A549 (cell line): Measurements from ENCODE around the gene LRRC63. TPM values are rescaled to one million over a fixed set of nuclear protein-coding genes. Genes with fewer than 3 reads are reported as not detected.

ENCODE experiments used
- ATAC-seq, 2 experiments: fragments of 200-7000 bp in 1 of 2; fragments of >200 bp in 1 of 2; cut with Nextera tagmentation in 1 of 2; cut with Tn5 transposase in 1 of 2; 3 replicates each; pipeline versions ENCODE4 v1.8.0 to v1.9.1; 2018 to 2020; ENCODE audit warnings: mild to moderate bottlenecking in 1 of 2, moderate library complexity in 1 of 2
- CTCF ChIA-PET: fragments of 300-600 bp; sonication (Branson Sonifier 250); formaldehyde crosslinking; extraction: SDS; loops from one replicate; lab custom pipeline; 2021; ENCODE audit warnings: antibody characterized with exemption, inconsistent platforms; lab: Yijun Ruan, JAX
- POLR2A ChIA-PET: fragments of 350-600 bp; formaldehyde crosslinking; extraction: SDS; loops from one replicate; lab custom pipeline; 2021; ENCODE audit warnings: antibody characterized with exemption, inconsistent platforms; lab: Yijun Ruan, JAX
- DNase-seq, 2 experiments: peaks; one replicate each; pipeline versions ENCODE4 v3.0.0 to v3.0.0-alpha.2; 2011 to 2016; ENCODE audit warnings: low read depth in 1 of 2, low spot score in 1 of 2
- FAIRE-seq: peaks from 2 replicates; lab custom pipeline; 2011; peaks lifted over from hg19 to GRCh38; lab: Jason Lieb, UNC
- H3K27ac ChIP-seq, 2 experiments: fragments of >200 bp; sonication (Bioruptor Twin); formaldehyde crosslinking; 3 replicates each; pipeline ENCODE4 v1.5.1; 2016 to 2017
- H3K4me1 ChIP-seq: fragments of >200 bp; sonication (Bioruptor Twin); formaldehyde crosslinking; 3 replicates; pipeline ENCODE4 v1.6.1; 2016
- H3K4me2 ChIP-seq: fragments of >200 bp; sonication (Bioruptor Twin); formaldehyde crosslinking; 3 replicates; pipeline ENCODE4 v1.6.1; 2016
- H3K4me3 ChIP-seq: fragments of >200 bp; sonication (Bioruptor Twin); formaldehyde crosslinking; 3 replicates; pipeline ENCODE4 v1.5.1; 2016
- H3K9me3 ChIP-seq: fragments of >200 bp; sonication (Bioruptor Twin); formaldehyde crosslinking; 3 replicates; pipeline ENCODE4 v1.6.1; 2016
- BHLHE40 ChIP-seq: IDR thresholded peaks from 2 replicates; pipeline ENCODE4 v1.6.1; 2012; ENCODE audit warnings: low read depth, low read length, inconsistent platforms
- CHD2 ChIP-seq: fragments of 150-350 bp; IDR thresholded peaks from 2 replicates; pipeline ENCODE4 v1.6.1; 2014; ENCODE audit warnings: low read length; ENCODE audit not compliant: partially characterized antibody
- EHF ChIP-seq: fragments of 250-450 bp; sonication (Bioruptor Pico); IDR thresholded peaks from 2 replicates; pipeline ENCODE4 v1.5.0; 2020; ENCODE audit warnings: mild to moderate bottlenecking
- EHMT2 ChIP-seq: fragments of 200-600 bp; sonication (generic); IDR thresholded peaks from 2 replicates; pipeline ENCODE4 v1.6.1; 2016; ENCODE audit warnings: antibody characterized with exemption, low read depth, mild to moderate bottlenecking, moderate library complexity
- EP300 ChIP-seq, 2 experiments: fragments of >200 bp; sonication (Bioruptor Twin); formaldehyde crosslinking; IDR thresholded peaks; 2 replicates in 1 of 2; 3 replicates in 1 of 2; pipeline ENCODE4 v1.6.1; 2016 to 2017
- FOSB ChIP-seq: fragments of 250-450 bp; sonication (Bioruptor Pico); IDR thresholded peaks from 2 replicates; pipeline ENCODE4 v1.5.0; 2020; ENCODE audit warnings: mild to moderate bottlenecking, moderate library complexity
- FOSL2 ChIP-seq, 2 experiments: fragments of 450-650 bp in 1 of 2; fragments of >200 bp in 1 of 2; sonication (Bioruptor Twin) in 1 of 2; formaldehyde crosslinking; IDR thresholded peaks; 2 replicates each; pipeline versions ENCODE4 v1.5.0 to v1.6.1; 2016 to 2020; ENCODE audit warnings: mild to moderate bottlenecking in 1 of 2, moderate library complexity in 1 of 2
- HDAC2 ChIP-seq: fragments of 200-600 bp; sonication (generic); IDR thresholded peaks from 2 replicates; pipeline ENCODE4 v1.6.1; 2016
- JUN ChIP-seq, 2 experiments: fragments of >200 bp; sonication (Bioruptor Twin); formaldehyde crosslinking; IDR thresholded peaks; 2 replicates in 1 of 2; 3 replicates in 1 of 2; pipeline ENCODE4 v1.6.1; 2016 to 2017
- KDM5A ChIP-seq: fragments of 200-600 bp; sonication (generic); IDR thresholded peaks from 2 replicates; pipeline ENCODE4 v1.6.1; 2016; ENCODE audit warnings: antibody characterized with exemption, mild to moderate bottlenecking
- NFE2L2 ChIP-seq: fragments of 150-350 bp; conservative IDR thresholded peaks from 2 replicates; pipeline ENCODE4 v1.6.1; 2014; ENCODE audit warnings: low read length
- NPAS2 ChIP-seq: fragments of 250-450 bp; sonication (Bioruptor Pico); IDR thresholded peaks from 2 replicates; pipeline ENCODE4 v1.8.0; 2022; ENCODE audit warnings: mild to moderate bottlenecking, moderate library complexity, borderline replicate concordance
- NR3C1 ChIP-seq: fragments of >200 bp; sonication (Bioruptor Twin); formaldehyde crosslinking; IDR thresholded peaks from 3 replicates; pipeline ENCODE4 v1.6.1; 2017
- PHF8 ChIP-seq: fragments of 200-600 bp; sonication (generic); IDR thresholded peaks from 2 replicates; pipeline ENCODE4 v1.6.1; 2016; ENCODE audit warnings: low read depth, mild to moderate bottlenecking, antibody characterized with exemption, moderate library complexity, borderline replicate concordance
- POLR2A ChIP-seq: IDR thresholded peaks from 2 replicates; pipeline ENCODE4 v1.6.1; 2012; ENCODE audit warnings: mild to moderate bottlenecking, low read length
- SMC3 ChIP-seq: fragments of >200 bp; sonication (Bioruptor Twin); formaldehyde crosslinking; IDR thresholded peaks from 3 replicates; pipeline ENCODE4 v1.6.1; 2018; ENCODE audit warnings: inconsistent platforms
- SREBF2 ChIP-seq: fragments of 450-650 bp; IDR thresholded peaks from 2 replicates; pipeline ENCODE4 v1.6.1; 2014; ENCODE audit warnings: mild to moderate bottlenecking, moderate library complexity
- TFCP2L1 ChIP-seq: fragments of 250-450 bp; sonication (Bioruptor Pico); IDR thresholded peaks from 2 replicates; pipeline ENCODE4 v1.5.0; 2021; ENCODE audit warnings: mild to moderate bottlenecking
- TP53 ChIP-seq: fragments of 250-450 bp; sonication (Bioruptor Pico); IDR thresholded peaks from 2 replicates; pipeline ENCODE4 v1.5.0; 2021; ENCODE audit warnings: mild to moderate bottlenecking, moderate library complexity
- ZNF302 ChIP-seq: fragments of 250-450 bp; sonication (Bioruptor Pico); IDR thresholded peaks from 2 replicates; pipeline ENCODE4 v1.9.0; 2021; ENCODE audit warnings: inconsistent platforms, mild to moderate bottlenecking, moderate library complexity
- ZSCAN20 ChIP-seq: fragments of 250-450 bp; sonication (Bioruptor Pico); IDR thresholded peaks from 2 replicates; pipeline ENCODE4 v1.8.0; 2022; ENCODE audit warnings: mild to moderate bottlenecking, moderate library complexity
- WGBS: methylation state at CpG from one replicate; pipeline ENCODE4 v1.1.6; 2017; ENCODE audit errors: missing lambda C conversion rate; 5-methylcytosine and 5-hydroxymethylcytosine counted together
- polyA plus RNA-seq, 4 experiments: library from polyadenylated mRNA; depleted of rRNA in 3 of 4; stranded (reverse); fragments of >200 nt; fragmentation: RNase III in 1 of 4; extraction: RNeasy Plus Mini Kit Qiagen cat#74134 plus additional on column Dnase treatment in 1 of 4; gene quantifications; 2 replicates in 3 of 4; 3 replicates in 1 of 4; pipeline ENCODE4 v1.2.3, GENCODE V29; 2011 to 2017
- TF ChIP-seq, protein P1 (sequence below): fragments of 200-600 bp; sonication (generic); IDR thresholded peaks from 2 replicates; pipeline ENCODE4 v1.6.1; 2016; ENCODE audit warnings: antibody characterized with exemption, mild to moderate bottlenecking, moderate library complexity
- TF ChIP-seq, protein P2 (sequence below): IDR thresholded peaks from 2 replicates; pipeline ENCODE4 v1.6.1; 2012
- TF ChIP-seq, protein P3 (sequence below): IDR thresholded peaks from 2 replicates; pipeline ENCODE4 v1.6.1; 2012; ENCODE audit warnings: low read depth, borderline replicate concordance
- TF ChIP-seq, protein P4 (sequence below): fragments of >200 bp; sonication (Bioruptor Twin); formaldehyde crosslinking; IDR thresholded peaks from 2 replicates; pipeline ENCODE4 v1.6.1; 2016
- TF ChIP-seq, protein P5 (sequence below): fragments of >200 bp; sonication (Bioruptor Twin); formaldehyde crosslinking; IDR thresholded peaks from 3 replicates; pipeline ENCODE4 v1.6.1; 2016

Gene LRRC63
- polyA plus RNA-seq, 2 of the 4 experiments (the other 2 are of a cell fraction) = 0.06 to 0.19 TPM

DNA sequence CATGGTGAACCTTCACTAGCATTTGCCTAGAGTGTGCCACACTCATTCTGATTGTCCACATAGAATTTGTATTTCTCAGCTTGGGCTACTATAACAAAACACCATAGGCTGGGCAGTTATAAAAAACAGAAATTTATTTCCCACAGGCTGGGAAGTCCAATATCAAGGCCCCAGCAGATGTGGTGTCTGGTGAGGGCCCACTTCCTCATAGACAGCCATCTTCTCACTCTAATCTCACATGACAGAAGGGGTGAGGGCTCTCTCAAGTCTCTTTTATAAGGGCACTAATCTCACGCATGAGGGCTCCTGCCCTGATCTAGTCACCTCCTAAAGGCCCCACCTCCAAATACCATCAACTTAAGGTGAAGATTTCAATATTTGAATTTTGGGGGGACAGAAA lies 53.6 kb downstream of the LRRC63 start:
- H3K4me2 ChIP-seq = no peak overlapping the region
- DNase-seq (no peak), ATAC-seq (no peak), FAIRE-seq (no peak)
- ChIA-PET CTCF (no interaction called here), POLR2A (no interaction called here)
- no peaks in the 10 kb centered on the region for H3K9me3 ChIP-seq
- H3K4me3 ChIP-seq = no peak overlapping the region
- H3K27ac ChIP-seq = no peak overlapping the region
- WGBS = 88% methylated on average over 1 of the region's 1 CpG
- TF ChIP-seq FOSL2 (IDR thresholded peaks at IDR 0.05) (no peak), FOSL2 (CRISPR knock-in tag; IDR thresholded peaks at IDR 0.05) (no peak)
- H3K4me1 ChIP-seq = no peaks in the 10 kb centered on the region

DNA sequence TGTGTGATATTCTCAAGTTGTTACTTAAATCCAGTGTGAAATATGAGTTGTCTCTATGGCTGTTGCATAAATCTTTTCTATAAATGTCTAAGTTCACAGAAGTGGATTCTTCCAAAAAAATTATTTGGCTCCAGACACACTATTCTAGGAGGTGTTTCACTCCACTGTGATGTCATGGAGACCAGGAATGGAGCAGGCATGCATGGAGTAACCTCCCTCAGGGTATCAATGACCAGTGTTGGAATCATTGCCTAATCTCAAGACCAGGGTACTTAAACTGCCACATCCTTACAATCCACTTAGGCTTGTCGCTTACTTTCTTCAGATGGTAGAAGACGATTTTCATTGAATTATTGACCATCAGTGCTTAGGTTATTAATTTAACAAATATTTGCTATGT lies 55.4 kb downstream of the LRRC63 start:
- 50% methylated on average over 2 of the region's 2 CpGs for WGBS

DNA sequence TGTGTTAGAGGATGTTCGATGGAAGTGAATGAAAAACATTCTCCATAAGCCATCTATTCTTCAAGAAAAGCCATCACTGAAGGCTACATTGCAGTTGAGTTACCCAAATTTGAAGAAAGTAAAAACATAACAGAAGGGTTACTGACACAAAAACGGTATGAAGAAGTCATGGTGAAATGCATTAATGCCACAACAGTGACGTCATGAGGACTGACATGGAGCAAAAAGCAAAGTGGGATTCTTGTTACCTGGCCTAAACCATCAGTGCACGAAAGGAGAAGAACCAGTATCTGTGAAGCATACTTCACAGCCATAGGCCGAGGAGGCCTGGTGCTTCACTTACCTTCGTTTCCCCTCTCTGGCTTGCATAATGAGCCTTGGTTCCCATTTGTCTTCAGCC lies 58.7 kb downstream of the LRRC63 start:
- no peak overlapping the region for H3K4me2 ChIP-seq
- POLR2A ChIA-PET = no interaction called here
- CTCF ChIA-PET = no interaction called here
- no peaks in the 10 kb centered on the region for H3K4me1 ChIP-seq
- DNase-seq (no peak), FAIRE-seq (no peak), ATAC-seq (no peak)
- TF ChIP-seq NFE2L2 (no peak), SMC3 (no peak), CHD2 (no peak), TFCP2L1 (no peak), SREBF2 (no peak), JUN (IDR thresholded peaks at IDR 0.05) (no peak), TP53 (CRISPR knock-in tag) (no peak), POLR2A (no peak), EHMT2 (no peak)
- TF ChIP-seq, protein P1, sequence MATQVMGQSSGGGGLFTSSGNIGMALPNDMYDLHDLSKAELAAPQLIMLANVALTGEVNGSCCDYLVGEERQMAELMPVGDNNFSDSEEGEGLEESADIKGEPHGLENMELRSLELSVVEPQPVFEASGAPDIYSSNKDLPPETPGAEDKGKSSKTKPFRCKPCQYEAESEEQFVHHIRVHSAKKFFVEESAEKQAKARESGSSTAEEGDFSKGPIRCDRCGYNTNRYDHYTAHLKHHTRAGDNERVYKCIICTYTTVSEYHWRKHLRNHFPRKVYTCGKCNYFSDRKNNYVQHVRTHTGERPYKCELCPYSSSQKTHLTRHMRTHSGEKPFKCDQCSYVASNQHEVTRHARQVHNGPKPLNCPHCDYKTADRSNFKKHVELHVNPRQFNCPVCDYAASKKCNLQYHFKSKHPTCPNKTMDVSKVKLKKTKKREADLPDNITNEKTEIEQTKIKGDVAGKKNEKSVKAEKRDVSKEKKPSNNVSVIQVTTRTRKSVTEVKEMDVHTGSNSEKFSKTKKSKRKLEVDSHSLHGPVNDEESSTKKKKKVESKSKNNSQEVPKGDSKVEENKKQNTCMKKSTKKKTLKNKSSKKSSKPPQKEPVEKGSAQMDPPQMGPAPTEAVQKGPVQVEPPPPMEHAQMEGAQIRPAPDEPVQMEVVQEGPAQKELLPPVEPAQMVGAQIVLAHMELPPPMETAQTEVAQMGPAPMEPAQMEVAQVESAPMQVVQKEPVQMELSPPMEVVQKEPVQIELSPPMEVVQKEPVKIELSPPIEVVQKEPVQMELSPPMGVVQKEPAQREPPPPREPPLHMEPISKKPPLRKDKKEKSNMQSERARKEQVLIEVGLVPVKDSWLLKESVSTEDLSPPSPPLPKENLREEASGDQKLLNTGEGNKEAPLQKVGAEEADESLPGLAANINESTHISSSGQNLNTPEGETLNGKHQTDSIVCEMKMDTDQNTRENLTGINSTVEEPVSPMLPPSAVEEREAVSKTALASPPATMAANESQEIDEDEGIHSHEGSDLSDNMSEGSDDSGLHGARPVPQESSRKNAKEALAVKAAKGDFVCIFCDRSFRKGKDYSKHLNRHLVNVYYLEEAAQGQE = no peak
- TF ChIP-seq, protein P2, sequence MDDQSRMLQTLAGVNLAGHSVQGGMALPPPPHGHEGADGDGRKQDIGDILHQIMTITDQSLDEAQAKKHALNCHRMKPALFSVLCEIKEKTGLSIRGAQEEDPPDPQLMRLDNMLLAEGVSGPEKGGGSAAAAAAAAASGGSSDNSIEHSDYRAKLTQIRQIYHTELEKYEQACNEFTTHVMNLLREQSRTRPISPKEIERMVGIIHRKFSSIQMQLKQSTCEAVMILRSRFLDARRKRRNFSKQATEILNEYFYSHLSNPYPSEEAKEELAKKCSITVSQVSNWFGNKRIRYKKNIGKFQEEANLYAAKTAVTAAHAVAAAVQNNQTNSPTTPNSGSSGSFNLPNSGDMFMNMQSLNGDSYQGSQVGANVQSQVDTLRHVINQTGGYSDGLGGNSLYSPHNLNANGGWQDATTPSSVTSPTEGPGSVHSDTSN = no peak
- 25% methylated on average over 6 of the region's 6 CpGs for WGBS
- no peaks in the 10 kb centered on the region for H3K9me3 ChIP-seq
- H3K27ac ChIP-seq = no peak overlapping the region
- no peak overlapping the region for H3K4me3 ChIP-seq

More for the DNA sequence above, 55.4 kb downstream of the LRRC63 start:
- H3K4me3 ChIP-seq = no peak overlapping the region
- ChIA-PET POLR2A (no interaction called here), CTCF (no interaction called here)
- ATAC-seq = no peak
- H3K4me2 ChIP-seq = no peak overlapping the region
- no peak for DNase-seq
- no peak for FAIRE-seq
- TF ChIP-seq, protein P3, sequence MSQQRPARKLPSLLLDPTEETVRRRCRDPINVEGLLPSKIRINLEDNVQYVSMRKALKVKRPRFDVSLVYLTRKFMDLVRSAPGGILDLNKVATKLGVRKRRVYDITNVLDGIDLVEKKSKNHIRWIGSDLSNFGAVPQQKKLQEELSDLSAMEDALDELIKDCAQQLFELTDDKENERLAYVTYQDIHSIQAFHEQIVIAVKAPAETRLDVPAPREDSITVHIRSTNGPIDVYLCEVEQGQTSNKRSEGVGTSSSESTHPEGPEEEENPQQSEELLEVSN = no peak
- TF ChIP-seq FOSB (CRISPR knock-in tag) = no peak
- TF ChIP-seq KDM5A = no peak
- TF ChIP-seq, protein P4, sequence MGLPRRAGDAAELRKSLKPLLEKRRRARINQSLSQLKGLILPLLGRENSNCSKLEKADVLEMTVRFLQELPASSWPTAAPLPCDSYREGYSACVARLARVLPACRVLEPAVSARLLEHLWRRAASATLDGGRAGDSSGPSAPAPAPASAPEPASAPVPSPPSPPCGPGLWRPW = no peak
- TF ChIP-seq NFE2L2 = no peak
- no peak for TF ChIP-seq ZSCAN20
- TF ChIP-seq, protein P5, sequence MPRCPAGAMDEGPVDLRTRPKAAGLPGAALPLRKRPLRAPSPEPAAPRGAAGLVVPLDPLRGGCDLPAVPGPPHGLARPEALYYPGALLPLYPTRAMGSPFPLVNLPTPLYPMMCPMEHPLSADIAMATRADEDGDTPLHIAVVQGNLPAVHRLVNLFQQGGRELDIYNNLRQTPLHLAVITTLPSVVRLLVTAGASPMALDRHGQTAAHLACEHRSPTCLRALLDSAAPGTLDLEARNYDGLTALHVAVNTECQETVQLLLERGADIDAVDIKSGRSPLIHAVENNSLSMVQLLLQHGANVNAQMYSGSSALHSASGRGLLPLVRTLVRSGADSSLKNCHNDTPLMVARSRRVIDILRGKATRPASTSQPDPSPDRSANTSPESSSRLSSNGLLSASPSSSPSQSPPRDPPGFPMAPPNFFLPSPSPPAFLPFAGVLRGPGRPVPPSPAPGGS = no peak
- no peak for TF ChIP-seq BHLHE40
- no peak for TF ChIP-seq TP53 (CRISPR knock-in tag)
- TF ChIP-seq NPAS2 (CRISPR knock-in tag) = no peak
- TF ChIP-seq EHF (CRISPR knock-in tag) = no peak
- TF ChIP-seq HDAC2 = no peak
- TF ChIP-seq NR3C1 = no peak
- no peak for TF ChIP-seq ZNF302
- TF ChIP-seq PHF8 = no peak
- TF ChIP-seq EP300 (IDR thresholded peaks at IDR 0.05) = no peak
- H3K4me1 ChIP-seq = no peaks in the 10 kb centered on the region
- H3K27ac ChIP-seq = no peak overlapping the region
- no peaks in the 10 kb centered on the region for H3K9me3 ChIP-seq
